ENCODE data around the gene COL20A1.

The COL20A1 gene

DNA sequence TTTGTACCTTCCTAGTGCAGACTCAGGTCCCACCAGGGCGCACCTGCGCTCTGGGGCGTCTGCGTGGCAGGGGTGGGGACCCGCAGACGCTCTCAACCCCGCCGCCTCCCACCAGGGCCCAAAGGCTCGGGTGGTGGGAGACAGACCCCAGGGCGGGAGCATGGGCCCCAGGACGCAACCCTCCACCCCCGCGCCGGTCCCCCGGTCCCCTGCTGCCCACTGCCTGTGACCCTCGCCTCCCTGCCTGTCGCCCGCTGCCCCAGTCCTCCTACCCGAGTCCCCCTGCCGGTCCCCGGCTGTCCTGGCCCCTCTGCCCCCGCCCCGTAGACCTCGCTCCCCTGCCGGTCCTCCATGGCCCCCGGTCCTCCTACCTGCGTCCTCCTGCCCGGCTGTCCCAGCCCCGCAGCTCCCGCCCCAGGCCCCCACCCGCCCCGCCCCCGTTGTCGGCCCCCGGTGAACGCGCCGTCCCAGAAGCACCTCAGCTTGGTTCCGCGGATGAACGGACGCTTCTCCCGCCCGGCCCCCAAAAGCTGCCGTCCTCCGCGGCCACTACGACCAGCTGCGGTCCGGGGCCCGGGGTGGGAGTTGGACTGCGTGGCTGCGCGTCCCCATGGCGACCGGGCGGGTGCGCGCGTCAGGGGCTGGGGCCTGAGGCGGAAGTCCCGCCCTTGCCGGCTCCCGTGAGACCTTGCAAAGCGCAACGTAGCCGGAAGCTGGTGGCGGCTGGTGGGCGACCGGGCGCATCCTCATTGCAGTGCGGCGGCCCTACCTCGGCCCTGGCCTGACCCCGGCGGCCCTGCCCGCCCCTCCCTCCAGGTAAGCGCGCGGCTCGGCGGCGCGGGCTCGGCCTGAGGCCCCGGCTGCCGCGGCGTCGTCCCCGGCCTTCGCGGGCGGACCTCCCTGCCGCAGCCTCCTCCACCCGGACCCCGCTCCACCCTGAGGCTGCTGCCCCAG is 20.6 kb upstream of the COL20A1 start, which contains the start of gene ARFGAP1 (continued):
- TF ChIP-seq ZNF19 (tag by site-specific recombination; IDR thresholded peaks at IDR 0.05; ENCODE audit: low read depth) (no peak), ZNF362 (tag by site-specific recombination; IDR thresholded peaks at IDR 0.05) (no peak), ZNF629 (tag by site-specific recombination; IDR thresholded peaks at IDR 0.05) (peak; percentile 72), ZNF324 (tag by site-specific recombination; IDR thresholded peaks at IDR 0.05) (no peak), YY2 (tag by site-specific recombination; IDR thresholded peaks at IDR 0.05) (0 out of 2 replicates have a peak, but pooled peaks have one; percentile 14), SCRT1 (tag by site-specific recombination; IDR thresholded peaks at IDR 0.05; ENCODE audit: borderline replicate concordance) (no peak), IKZF3 (tag by site-specific recombination; IDR thresholded peaks at IDR 0.05) (no peak), ZNF416 (tag by site-specific recombination; IDR thresholded peaks at IDR 0.05) (no peak), ZBTB8A (tag by site-specific recombination; IDR thresholded peaks at IDR 0.05) (0 out of 2 replicates have a peak, but pooled peaks have one; percentile 23), EGR2 (tag by site-specific recombination; IDR thresholded peaks at IDR 0.05; ENCODE audit: low read depth) (peak; percentile 44), ZNF843 (tag by site-specific recombination; IDR thresholded peaks at IDR 0.05) (no peak), GLIS2 (tag by site-specific recombination; IDR thresholded peaks at IDR 0.05) (peak; percentile 42; the same call in 1 of the 2 replicates), ZNF211 (tag by site-specific recombination; IDR thresholded peaks at IDR 0.05; ENCODE audit: low read depth) (no peak), ZNF341 (tag by site-specific recombination; IDR thresholded peaks at IDR 0.05; ENCODE audit: low read depth) (peak; percentile 82), ZFP69B (tag by site-specific recombination; IDR thresholded peaks at IDR 0.05) (no peak), ZNF140 (tag by site-specific recombination; IDR thresholded peaks at IDR 0.05) (no peak), ZNF148 (tag by site-specific recombination; IDR thresholded peaks at IDR 0.05; ENCODE audit: borderline replicate concordance) (no peak), ZNF623 (tag by site-specific recombination; IDR thresholded peaks at IDR 0.05) (no peak)
- TF ChIP-seq, protein P1, sequence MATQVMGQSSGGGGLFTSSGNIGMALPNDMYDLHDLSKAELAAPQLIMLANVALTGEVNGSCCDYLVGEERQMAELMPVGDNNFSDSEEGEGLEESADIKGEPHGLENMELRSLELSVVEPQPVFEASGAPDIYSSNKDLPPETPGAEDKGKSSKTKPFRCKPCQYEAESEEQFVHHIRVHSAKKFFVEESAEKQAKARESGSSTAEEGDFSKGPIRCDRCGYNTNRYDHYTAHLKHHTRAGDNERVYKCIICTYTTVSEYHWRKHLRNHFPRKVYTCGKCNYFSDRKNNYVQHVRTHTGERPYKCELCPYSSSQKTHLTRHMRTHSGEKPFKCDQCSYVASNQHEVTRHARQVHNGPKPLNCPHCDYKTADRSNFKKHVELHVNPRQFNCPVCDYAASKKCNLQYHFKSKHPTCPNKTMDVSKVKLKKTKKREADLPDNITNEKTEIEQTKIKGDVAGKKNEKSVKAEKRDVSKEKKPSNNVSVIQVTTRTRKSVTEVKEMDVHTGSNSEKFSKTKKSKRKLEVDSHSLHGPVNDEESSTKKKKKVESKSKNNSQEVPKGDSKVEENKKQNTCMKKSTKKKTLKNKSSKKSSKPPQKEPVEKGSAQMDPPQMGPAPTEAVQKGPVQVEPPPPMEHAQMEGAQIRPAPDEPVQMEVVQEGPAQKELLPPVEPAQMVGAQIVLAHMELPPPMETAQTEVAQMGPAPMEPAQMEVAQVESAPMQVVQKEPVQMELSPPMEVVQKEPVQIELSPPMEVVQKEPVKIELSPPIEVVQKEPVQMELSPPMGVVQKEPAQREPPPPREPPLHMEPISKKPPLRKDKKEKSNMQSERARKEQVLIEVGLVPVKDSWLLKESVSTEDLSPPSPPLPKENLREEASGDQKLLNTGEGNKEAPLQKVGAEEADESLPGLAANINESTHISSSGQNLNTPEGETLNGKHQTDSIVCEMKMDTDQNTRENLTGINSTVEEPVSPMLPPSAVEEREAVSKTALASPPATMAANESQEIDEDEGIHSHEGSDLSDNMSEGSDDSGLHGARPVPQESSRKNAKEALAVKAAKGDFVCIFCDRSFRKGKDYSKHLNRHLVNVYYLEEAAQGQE (tag by site-specific recombination; IDR thresholded peaks at IDR 0.05), result no peak

All from HEK293 (cell line).